ENCODE data around the gene TXNL4B.
"Not testable (repeated sequence)": the region's sequence is repeated elsewhere in the genome, so short reads cannot be mapped to it uniquely, and the experiment has no call there.

The TXNL4B gene

GRCh38 chr16:72072514-72073342 lies 20.7 kb downstream of the TXNL4B start:
- peak; percentile 73 for DNase-seq (ENCODE audit: low spot score)

GRCh38 chr16:72068930-72069329 lies 24.5 kb downstream of the TXNL4B start:
- no peak for DNase-seq (ENCODE audit: low spot score)

DNA sequence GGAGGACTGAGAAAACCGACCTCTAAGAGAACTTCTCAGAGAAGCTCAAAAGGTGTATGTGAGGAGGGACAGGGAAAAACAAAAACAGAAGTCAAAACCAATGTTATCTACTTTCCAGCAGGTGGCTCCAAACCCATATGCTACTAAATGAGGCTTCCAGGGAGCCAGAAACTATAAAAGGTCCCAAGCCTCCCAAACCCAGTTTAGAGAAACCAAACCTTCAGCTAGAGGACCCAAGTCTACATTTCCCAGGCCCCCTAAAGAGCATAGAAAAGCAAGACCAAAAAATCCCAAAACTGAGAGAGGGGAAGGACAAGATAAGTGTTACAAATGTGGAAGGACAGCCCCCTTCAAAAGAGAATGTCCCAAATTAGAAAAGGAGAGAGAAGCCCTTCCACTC lies 26.7 kb downstream of the TXNL4B start:
- DNase-seq (ENCODE audit: low spot score): peak; percentile 77

- DNase-seq (ENCODE audit: low spot score): no peak
Observed at GRCh38 chr16:72064361-72064894, 29.0 kb downstream of the TXNL4B start.

GRCh38 chr16:72061564-72061963 lies 31.9 kb downstream of the TXNL4B start:
- DNase-seq (ENCODE audit: low spot score): no peak

DNA sequence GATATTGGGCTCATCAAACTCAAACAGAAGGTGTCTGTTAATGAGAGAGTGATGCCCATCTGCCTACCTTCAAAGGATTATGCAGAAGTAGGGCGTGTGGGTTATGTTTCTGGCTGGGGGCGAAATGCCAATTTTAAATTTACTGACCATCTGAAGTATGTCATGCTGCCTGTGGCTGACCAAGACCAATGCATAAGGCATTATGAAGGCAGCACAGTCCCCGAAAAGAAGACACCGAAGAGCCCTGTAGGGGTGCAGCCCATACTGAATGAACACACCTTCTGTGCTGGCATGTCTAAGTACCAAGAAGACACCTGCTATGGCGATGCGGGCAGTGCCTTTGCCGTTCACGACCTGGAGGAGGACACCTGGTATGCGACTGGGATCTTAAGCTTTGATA lies 33.0 kb downstream of the TXNL4B start:
- DNase-seq (ENCODE audit: low spot score): no peak

DNA sequence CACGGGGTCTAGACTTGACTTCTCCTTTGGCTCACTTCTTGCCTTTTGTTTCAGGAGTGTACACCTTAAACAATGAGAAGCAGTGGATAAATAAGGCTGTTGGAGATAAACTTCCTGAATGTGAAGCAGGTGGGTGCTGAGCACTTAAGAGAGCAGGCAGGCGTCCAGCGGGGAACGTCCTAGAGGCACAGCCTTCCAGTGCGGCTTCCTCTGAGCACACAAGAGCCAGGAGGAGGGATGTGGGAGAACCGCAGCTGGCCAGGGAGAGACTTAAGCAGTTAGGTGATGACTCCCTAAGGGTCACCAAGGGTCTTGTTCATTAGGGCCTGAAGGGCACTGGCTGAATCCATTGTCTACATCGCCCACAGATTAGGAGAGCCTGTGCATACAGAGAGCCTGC lies 34.4 kb downstream of the TXNL4B start:
- not testable (repeated sequence) for DNase-seq (ENCODE audit: low spot score)

- not testable (repeated sequence) for DNase-seq (ENCODE audit: low spot score)
Observed at GRCh38 chr16:72057313-72057712, 36.1 kb downstream of the TXNL4B start.

GRCh38 chr16:72055911-72056310 lies 37.5 kb downstream of the TXNL4B start:
- DNase-seq (ENCODE audit: low spot score): no peak

DNA sequence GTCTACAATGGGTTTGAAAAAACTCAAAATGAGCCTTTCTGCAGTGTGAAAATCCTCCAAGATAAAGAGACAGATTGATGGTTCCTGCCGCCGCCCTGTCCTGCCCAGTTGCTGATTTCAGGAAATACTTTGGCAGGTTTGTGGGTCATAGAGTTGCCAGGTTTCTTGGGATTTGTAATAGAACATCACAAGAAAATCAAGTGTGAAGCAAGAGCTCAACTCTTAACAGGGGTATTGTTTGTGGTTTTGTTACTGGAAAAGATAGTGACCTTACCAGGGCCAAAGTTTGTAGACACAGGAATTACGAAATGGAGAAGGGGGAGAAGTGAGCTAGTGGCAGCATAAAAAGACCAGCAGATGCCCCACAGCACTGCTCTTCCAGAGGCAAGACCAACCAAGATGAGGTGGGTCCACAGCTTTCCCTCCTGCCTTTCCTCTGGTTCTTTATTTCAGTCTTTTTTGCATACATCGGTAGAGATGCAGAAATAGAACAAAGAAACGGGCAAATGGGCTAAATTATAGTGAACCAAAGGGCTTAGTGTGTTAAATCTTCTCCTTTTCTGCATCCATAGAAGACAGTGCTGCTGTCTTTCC lies 39.1 kb downstream of the TXNL4B start, which contains the start of gene HP:
TSS of gene HP (plus strand) at position 252 of the 594 bp plus-strand sequence. CDS start at position 400, 148 bp downstream.
- DNase-seq (ENCODE audit: low spot score): not testable (repeated sequence)

- DNase-seq (ENCODE audit: low spot score): no peak
Observed at GRCh38 chr16:72051818-72052217, 41.6 kb downstream of the TXNL4B start.

GRCh38 chr16:72050769-72051464 lies 42.5 kb downstream of the TXNL4B start:
- no peak for DNase-seq (ENCODE audit: low spot score)

GRCh38 chr16:72049110-72049509 lies 44.3 kb downstream of the TXNL4B start:
- no peak for DNase-seq (ENCODE audit: low spot score)

GRCh38 chr16:72044825-72045359 lies 48.5 kb downstream of the TXNL4B start:
- no peak for DNase-seq (ENCODE audit: low spot score)

GRCh38 chr16:72044296-72044695 lies 49.1 kb downstream of the TXNL4B start:
- DNase-seq (ENCODE audit: low spot score): no peak

DNA sequence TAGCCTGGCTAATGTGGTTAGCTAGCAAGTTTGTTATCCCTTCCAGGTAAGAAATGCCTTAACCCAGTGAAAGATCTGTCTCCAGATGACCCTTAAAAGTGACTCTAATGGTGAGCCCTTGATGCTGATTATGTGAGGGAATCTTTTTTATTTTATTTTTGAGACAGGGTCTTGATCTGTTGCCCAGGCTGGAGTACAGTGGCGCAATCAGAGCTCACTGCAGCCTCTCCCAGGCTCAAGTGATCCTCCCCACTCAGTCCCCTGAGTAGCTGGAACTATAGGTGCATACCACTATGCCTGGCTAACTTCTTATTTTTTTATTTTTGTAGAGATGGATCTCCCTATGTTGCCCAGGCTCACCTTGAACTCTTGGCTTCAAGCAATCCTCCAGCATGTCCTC lies 49.9 kb downstream of the TXNL4B start:
- no peak for DNase-seq (ENCODE audit: low spot score)

DNA sequence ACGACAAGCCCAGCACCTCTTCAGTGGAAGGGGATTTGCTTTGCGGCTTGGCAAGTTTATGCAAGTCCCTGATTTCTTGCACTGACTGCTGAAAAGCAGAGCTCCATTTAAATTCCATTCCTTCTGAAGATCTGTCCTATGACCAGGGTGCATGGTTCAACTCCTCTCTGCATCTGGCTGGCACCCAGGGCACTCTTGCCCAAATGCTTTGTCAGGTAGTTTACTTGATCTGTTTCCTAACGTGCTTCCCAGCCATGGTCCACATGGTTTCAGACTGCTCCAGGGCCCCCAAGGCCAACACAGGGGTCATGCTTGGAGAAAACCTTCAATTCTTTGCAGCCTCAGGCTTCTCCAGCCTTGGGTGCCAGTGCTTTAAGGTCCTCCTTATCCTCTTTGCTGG lies 50.4 kb downstream of the TXNL4B start:
- DNase-seq (ENCODE audit: low spot score): no peak

DNA sequence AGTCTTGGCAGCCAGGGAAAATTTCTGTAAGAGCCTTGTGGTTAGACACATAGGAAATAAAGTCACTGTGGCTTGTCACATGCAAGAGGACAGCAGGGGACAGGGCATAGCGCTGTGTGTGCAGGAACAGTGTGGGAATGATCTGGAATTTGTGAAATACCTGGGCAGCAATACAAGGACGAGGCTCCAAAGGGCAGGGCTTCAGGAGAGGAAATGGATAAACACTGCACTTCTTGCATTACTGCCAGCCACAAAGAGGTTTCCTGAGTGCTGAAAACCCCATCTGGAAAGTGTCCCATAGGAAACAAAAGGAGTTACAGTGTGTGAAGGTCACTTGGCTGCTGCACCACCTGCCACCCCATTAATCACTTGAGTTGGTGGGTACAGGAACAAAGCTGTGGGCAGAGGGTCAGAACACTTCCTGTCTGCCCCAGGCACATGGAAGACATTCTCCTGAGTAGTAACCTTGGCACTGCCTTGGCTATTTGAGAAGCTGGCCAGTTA lies 51.2 kb downstream of the TXNL4B start:
- peak; percentile 36 for DNase-seq (ENCODE audit: low spot score)

- DNase-seq (ENCODE audit: low spot score): no peak
Observed at GRCh38 chr16:72036098-72036497, 57.3 kb downstream of the TXNL4B start.

Data from pons (tissue), 1 donor.